GM12865 (cell line): Measurements from ENCODE around the gene ICAM3.
A peak's percentile ranks its signal among the peaks of the same experiment; 100 is the strongest.

ENCODE experiments used
- DNase-seq: peaks from one replicate; pipeline ENCODE4 v3.0.0; 2010; ENCODE audit warnings: low read depth
- H3K4me3 ChIP-seq: 2 replicates; pipeline ENCODE4 v1.5.1; 2011; ENCODE audit warnings: mild to moderate bottlenecking, low read depth, low read length, control low read depth
- CTCF ChIP-seq: IDR thresholded peaks from 2 replicates; pipeline ENCODE4 v1.5.1; 2011; ENCODE audit warnings: low read length, control low read depth, low read depth, inconsistent platforms; ENCODE audit not compliant: insufficient read depth; ENCODE audit errors: missing control alignments

ICAM3 gene

GRCh38 chr19:10305139-10305806, 34.2 kb downstream of the ICAM3 start:
- TF ChIP-seq CTCF, result no peak
- DNase-seq, result no peak
- no peak overlapping the region for H3K4me3 ChIP-seq

- H3K4me3 ChIP-seq, result no peak overlapping the region
- DNase-seq, result no peak
- TF ChIP-seq CTCF, result no peak
These were observed 39.6 kb downstream of the ICAM3 start for GRCh38 chr19:10299545-10300458.

- TF ChIP-seq CTCF, result no peak
- DNase-seq, result no peak
- H3K4me3 ChIP-seq, result peak overlapping the region; percentile 52
These were observed 43.4 kb downstream of the ICAM3 start for GRCh38 chr19:10295847-10296591.

- peak overlapping the region; percentile 52 for H3K4me3 ChIP-seq
- DNase-seq, result peak; percentile 84
- peak; percentile 8 for TF ChIP-seq CTCF
These were observed 44.0 kb downstream of the ICAM3 start for GRCh38 chr19:10295305-10295846.

- no peak for DNase-seq
- no peak for TF ChIP-seq CTCF
- H3K4me3 ChIP-seq, result no peak overlapping the region
These were observed 45.1 kb downstream of the ICAM3 start for GRCh38 chr19:10294368-10294697.

GRCh38 chr19:10293637-10294367, 45.6 kb downstream of the ICAM3 start:
- TF ChIP-seq CTCF, result no peak
- no peak overlapping the region for H3K4me3 ChIP-seq
- DNase-seq, result no peak
